HG02798 (cell line): ENCODE measurements around the gene CCDC85A.

Experiments used
- ATAC-seq: cut with Tn5 transposase; IDR thresholded peaks from one replicate; pipeline ENCODE4 v1.9.1; 2021; ENCODE audit warnings: mild to moderate bottlenecking; ENCODE audit not compliant: unreplicated experiment, poor library complexity

CCDC85A gene

GRCh38 chr2:56348392-56349210 is 164.8 kb downstream of the CCDC85A start:
- ATAC-seq: peak; percentile 73

- no peak for ATAC-seq
Observed at GRCh38 chr2:56357655-56358295, 174.0 kb downstream of the CCDC85A start.

- ATAC-seq: no peak
Observed at GRCh38 chr2:56361844-56362243, 178.1 kb downstream of the CCDC85A start.

- ATAC-seq: no peak
Observed at GRCh38 chr2:56364902-56365301, 181.1 kb downstream of the CCDC85A start.

GRCh38 chr2:56369316-56369715 is 185.5 kb downstream of the CCDC85A start:
- no peak for ATAC-seq

- no peak for ATAC-seq
Observed at GRCh38 chr2:56372071-56372656, 188.4 kb downstream of the CCDC85A start.

- ATAC-seq: no peak
Observed at GRCh38 chr2:56375251-56375650, 191.5 kb downstream of the CCDC85A start.

- no peak for ATAC-seq
Observed at GRCh38 chr2:56376699-56377665, 193.2 kb downstream of the CCDC85A start.

- ATAC-seq: no peak
Observed at GRCh38 chr2:56379066-56379465, 195.3 kb downstream of the CCDC85A start.

- ATAC-seq: no peak
Observed at GRCh38 chr2:56380861-56381260, 197.1 kb downstream of the CCDC85A start.

GRCh38 chr2:56382466-56382865 is 198.7 kb downstream of the CCDC85A start:
- no peak for ATAC-seq

- ATAC-seq: no peak
Observed at GRCh38 chr2:56386657-56387056, 202.9 kb downstream of the CCDC85A start.

- ATAC-seq: no peak
Observed at GRCh38 chr2:56390644-56391043, 206.9 kb downstream of the CCDC85A start.

GRCh38 chr2:56410140-56410539 is 226.3 kb downstream of the CCDC85A start:
- no peak for ATAC-seq

GRCh38 chr2:56416500-56417176 is 232.8 kb downstream of the CCDC85A start:
- ATAC-seq: no peak
